GM21619 (cell line): Measurements from ENCODE around the gene MAGI2.
"Not testable (repeated sequence)": the region's sequence is repeated elsewhere in the genome, so short reads cannot be mapped to it uniquely, and the experiment has no call there.

Experiments
- ATAC-seq: cut with Tn5 transposase; IDR thresholded peaks from one replicate; pipeline ENCODE4 v1.9.1; 2021; ENCODE audit not compliant: unreplicated experiment

MAGI2 gene

DNA sequence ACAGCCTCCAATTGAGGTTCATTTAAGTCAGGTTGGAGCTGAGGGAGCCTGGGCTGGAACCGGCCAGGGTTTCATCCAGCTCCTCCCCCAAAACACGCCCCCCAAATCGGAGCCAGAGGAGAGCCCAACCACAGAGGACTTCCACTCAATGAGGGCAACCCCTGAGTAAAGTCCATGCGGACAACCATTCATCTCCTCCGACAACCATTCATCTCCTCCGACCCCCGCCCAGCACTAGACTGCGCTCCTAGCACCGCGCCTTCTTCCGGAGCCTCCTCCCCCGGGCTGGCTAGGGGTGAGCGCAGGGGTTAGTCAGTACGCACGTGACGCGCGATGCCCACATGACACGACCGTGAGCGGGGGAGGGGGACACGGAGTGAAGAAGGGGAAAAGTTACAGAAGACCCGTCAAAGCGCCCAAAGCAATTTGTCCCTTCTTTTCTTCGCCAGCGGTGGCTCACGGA, 1.4 kb downstream of the MAGI2 start:
- ATAC-seq = no peak

DNA sequence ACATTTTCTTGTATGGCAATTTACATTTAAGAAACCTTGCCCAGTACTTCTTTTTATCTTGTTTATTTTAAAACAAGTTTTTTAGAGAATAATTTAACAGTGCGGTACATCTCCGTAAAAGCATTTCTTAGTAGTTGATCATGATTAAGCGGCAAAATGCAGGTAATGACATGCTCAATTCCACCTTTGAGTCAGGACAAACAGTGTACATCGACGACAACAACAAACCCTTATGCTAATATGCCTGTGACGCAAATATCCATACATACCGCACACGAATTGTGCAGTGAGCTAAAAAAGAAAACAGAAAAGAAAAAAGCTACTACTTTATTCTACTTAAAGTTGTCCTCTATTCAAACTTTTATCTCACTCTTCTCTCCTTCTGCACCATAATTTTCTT, 1.9 kb downstream of the MAGI2 start:
- no peak for ATAC-seq

DNA sequence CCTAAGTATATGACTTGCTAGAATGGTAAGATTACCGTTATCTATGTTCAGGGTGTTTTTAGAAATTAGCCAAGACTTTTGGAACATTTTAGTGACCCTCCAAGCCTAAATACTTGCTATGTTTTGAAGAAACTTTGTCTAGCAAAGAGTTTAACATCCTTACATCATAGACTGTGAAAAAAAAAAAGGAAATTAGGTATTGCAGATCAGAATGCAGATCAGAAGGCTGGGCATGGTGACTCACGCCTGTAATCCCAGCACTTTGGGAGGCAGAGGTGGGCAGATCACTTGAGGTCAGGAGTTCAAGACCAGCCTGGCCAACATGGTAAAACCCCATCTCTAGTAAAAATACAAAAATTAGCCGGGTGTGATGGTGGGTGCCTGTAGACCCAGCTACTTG, 10.7 kb downstream of the MAGI2 start:
- not testable (repeated sequence) for ATAC-seq

DNA sequence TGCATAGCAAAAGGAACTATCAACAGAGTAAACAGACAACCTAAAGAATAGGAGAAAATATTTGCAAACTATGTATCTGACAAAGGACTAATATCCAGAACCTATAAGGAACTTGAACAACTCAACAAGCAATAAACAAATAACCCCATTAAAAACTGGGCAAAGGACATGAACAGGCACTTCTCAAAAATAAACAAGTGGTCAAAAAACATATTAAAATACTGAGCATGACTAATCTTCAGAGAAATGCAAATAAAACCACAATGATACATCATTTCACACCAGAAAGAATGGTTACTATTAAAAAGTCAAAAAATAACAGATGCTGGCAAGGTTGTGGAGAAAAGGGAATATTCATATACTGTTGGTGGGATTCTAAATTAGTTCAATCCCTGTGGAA, 17.1 kb downstream of the MAGI2 start:
- ATAC-seq = no peak

DNA sequence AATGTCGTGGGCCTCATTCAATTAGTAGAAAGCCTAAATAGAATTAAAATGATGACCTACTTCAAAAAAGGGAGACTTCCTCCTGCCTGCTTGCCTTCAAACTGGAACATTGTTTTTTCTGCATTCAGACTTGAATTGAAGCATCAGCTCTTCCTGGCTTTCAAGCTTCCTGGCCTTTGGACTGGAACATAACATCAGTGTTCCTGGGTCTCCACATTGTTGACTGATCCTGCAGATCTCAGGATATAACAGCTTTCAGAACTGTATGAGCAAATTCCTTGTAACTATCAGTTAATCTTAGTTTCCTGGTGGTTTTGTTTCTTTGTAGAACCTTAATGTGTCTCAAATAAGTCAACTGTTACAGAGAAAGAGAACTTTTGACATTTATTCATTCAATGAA, 18.6 kb downstream of the MAGI2 start:
- ATAC-seq = no peak

DNA sequence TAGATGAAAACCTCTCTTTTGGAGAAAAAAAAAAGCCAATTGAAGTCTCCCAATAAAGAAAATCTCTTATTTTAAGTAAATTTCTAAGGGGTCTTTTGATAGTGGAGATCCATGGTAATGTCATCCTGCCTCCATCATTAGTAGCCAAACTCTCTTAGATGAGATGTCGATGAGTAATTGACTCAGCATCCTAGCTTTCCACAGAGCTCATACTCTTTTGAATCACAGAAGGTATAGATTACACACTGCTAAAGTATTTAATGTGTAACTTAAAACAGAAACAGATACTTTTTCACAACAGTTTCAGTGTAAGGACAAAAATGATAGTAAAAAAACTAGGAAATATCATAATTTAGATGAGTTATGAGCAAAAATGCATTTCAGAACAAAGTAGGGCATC, 19.4 kb downstream of the MAGI2 start:
- ATAC-seq = no peak

DNA sequence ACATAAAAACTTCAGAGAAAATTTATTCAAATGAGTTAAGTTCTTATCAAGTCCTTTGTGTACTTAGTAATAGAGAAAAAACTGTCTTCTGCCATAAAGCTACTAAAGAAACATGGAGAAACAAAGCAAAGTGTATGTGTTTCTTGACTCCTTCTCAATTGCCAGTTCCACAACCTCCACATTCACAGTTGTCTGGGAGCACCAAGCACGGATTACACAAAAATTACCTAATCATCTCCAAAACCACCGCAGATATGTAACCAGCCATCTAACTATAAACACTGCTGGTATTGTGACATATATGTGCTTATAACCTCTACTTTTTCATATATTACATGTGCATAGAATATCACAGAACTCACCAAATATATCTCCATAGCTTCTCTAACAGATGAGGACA, 23.1 kb downstream of the MAGI2 start:
- ATAC-seq = no peak

DNA sequence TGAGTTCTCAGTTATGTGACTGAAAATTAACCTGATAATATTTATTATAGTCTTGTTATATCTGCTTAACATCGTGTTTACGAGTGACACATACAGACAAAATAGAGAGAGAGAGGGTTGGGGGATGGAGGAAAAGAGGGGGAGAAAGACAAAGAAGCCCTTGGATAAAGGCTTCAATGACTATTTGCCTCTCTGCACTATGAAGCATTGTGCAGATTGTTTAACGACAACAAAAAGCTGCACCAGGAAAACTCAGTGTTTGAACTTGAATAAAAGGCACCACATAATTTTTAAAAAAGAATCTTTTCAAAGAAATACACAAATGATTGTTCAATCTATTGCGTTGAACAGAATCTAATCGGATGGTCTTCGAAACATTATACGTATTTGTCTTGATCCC, 27.8 kb downstream of the MAGI2 start:
- ATAC-seq = no peak

DNA sequence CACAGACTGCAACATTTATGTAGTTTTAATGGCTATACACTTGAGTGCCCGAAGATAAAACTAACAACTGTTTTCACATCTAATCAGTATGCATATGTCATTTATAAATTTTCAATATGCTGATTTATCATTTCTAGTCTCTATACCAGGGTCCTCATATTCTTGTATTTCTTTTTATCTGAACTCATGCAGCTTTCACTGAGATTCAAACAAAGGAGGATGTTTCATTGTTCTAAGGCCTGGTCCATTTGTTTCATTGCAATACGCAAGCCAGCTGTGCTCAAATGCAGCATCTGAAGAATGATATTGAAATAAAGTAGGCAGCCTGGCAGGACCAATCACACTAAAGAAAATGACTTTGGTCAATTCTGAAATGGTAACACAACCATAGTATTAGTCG, 31.7 kb downstream of the MAGI2 start:
- no peak for ATAC-seq

DNA sequence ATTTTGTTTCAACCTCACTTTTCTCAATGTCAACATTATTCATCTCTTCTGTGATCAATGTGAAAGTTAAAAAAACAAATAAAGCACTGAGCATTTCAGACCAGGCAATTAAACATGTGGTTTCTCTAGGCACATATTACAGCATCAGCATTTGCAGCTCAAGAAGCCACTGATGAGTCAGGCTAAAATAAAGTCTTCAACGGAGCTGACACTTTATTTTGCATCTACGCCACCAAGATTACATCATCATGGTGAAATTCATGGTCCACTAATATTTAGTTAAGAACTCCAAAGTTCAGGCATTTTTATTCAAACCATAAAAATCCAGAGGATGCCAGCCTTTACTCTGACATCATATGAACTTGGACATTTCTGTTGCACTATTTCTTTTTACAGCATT, 33.0 kb downstream of the MAGI2 start:
- no peak for ATAC-seq

DNA sequence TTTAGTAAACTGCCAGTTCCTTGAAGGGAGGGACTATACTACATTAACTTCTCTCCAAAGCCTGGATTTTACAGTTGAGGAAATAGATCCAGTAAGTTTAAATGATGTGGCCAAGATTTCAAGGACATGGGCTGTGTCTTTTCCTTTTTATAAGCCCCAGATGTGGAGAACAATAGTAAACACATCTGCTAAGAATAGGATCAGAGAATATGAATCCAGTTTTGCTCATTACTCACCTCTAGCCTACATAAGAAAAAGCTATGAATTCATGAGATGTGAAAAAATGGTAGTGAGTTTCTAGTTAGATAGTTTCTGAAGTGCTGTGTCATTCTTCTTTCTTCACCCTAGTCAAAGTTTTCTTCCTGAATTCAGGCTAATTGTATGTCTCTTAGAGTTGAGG, 38.6 kb downstream of the MAGI2 start:
- no peak for ATAC-seq

DNA sequence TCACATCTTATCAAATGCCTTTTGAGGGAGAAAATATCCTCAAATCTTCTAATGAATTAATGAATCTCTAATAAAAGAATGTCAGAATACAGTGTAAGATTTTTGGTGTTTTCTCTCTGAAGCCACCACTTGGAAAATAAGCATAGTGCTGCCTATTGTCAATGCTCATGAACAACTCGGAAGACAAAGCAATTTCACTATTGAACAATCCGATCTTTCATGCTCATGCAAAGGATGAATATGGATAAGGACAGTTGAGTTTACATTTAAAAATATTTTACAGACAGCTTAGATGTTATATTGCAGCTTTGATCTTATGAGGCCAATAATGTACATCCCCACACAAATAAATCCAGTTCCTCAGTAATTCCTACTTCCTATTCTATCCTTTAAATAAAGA, 40.6 kb downstream of the MAGI2 start:
- no peak for ATAC-seq

DNA sequence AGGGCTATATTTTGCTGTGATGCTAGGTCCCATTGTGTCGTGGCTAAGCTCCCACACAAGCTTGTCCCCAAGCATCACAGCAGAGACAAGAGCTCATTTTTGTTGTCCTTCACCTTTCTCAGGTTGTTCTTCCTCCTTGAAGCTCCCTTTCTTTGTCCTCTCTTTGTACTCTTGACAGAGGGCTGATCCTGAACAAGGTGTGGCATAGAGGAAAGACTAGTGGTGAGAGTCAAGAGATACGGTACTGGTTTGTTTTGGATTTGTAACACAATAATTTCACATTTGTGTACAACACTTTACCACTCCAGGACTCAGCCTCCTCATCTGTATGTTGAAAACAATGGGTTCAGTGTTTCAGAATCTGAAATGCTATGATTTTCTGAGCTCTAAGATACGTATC, 41.0 kb downstream of the MAGI2 start:
- no peak for ATAC-seq

DNA sequence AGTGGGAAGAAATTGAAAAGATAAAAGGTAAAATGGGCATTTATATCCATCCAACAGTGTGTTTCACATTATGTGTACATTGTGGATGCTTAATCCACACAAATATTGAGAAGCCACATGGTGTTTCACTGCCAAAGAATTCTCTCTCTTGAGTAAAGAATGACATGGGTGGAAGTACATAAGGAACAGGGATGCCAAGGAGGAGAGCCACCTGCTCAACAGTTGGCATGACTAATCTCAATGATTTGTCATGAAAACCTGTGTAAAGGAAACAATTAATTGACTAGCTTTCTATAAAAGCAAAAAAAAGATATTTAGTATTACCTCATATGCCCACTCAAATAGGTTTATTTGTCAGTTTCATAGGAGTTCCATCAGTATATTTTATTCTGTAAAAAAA, 43.1 kb downstream of the MAGI2 start:
- ATAC-seq = no peak

DNA sequence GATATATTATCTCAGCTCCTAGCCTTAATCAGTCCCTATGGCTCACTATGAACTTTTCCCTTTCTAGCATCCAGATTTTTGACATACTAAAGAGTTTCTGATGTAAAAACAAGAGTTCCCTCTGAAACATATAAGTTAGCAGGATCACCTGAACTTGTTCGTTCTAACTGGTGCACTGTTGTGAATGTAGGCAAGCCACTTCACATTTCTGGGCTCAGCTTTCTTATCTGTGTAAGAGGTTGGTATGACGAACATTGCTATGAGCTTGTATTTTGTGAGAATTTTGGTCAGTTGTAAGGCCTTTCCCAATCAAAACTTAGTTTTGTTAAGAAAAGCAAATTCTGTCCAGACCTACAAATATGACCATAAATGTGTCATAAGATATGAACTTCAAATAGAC, 46.1 kb downstream of the MAGI2 start:
- no peak for ATAC-seq

DNA sequence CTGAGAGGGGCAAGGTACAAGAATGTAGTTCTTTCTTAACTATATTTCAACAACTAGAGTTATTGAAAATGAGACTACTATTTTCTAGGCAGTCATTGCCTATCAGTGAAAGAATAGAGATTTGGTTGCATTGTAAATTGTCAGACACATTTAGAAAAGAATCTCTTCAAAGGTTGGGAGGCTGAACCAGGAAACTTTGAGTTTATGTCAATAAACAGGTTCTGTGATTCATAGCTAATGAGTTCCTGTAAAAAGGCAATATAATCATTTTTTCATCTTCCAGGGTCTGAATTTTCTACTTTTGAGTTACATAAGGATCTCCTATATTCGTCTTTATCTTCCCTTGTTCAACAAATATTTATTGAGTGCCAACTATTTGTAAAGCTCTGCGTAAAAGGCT, 47.1 kb downstream of the MAGI2 start:
- ATAC-seq = no peak

DNA sequence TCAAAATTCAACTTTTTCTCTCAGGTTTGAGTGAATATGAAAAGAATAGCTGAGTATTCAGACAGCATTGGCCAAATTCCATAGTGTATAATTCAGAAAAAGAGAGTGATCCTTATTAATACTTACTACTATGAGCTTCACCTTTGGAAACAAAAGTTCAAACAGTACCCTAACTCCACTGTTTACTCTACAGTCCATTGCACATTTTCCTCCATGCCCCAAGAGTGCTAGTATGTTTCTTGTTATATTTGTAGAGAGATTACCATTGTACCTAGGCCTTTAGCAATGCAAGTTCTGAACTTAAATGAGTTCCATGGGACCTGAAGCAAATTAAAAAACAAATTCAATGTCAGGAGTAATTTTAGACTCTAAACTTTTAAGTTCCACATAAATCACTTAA, 48.1 kb downstream of the MAGI2 start:
- ATAC-seq = no peak

DNA sequence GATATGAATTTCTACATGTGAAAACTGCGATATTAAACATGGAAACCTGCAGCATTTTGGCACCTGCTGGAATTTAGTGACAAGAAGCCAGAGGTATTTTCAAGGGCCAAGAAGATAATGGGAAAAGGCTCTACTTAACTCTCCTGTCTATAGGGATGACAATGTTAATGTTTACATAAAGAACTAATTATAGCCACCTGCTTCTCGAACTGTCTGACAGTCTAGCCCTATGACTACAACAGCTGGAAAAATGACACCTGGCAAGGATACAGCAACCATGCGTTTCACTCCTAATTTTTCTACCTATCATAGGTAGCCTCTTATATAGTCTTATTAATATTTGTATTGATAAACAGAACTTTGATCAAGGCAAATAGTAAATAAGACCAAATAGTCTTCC, 49.6 kb downstream of the MAGI2 start:
- no peak for ATAC-seq

DNA sequence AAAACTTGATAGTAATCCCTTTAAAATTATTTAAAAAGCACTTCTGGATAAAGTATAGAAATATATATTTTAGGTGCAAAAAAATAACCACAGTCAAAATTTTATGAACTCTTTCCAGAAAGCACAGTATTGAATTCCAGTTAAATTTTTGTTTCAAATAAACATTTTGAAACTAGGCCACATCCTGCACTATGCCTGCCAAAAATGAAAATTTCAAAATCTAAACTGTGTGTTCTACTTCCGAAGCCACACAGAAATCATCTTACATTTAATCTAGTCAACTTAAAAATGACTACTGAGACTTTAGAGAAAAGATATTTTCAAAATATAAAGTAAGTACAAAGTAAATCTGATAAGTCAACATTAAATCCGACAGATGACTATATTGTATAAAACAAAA, 50.0 kb downstream of the MAGI2 start:
- no peak for ATAC-seq

DNA sequence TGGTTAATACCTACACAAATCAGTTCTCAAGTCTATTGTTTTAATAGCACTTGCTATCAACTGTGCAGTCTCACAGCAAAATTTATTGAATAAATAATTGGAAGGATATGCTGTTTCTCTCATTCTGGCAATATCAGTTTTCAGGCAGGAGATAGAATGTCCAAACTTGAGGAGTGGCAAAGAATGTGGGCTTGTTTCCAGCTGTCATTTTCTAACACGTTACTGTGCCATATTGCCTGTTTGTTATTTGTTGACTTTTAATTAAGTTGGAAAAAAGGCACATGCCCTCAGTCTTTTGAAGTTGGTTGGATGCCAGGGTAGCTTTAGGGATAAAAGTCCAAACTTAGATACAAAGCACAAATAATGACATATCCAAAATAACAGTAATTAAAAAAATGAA, 52.2 kb downstream of the MAGI2 start:
- ATAC-seq = no peak

DNA sequence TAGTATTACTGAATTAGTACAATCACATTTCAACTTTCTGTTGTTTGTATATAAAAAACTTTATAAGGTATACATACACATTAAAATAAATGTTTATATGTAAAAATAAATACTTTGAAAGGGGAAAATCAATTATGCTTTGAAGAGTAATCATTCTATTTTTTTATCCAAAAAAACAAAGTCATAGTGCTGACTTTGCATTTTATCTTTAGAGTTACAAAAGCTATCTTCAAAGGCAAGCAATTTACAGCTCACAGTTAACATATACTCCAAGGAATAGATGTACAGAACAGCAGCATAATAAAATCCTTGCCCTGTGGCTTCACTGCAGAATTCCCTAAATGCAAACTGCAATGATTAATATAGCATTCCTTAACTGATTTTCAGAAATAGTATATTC, 53.2 kb downstream of the MAGI2 start:
- no peak for ATAC-seq

DNA sequence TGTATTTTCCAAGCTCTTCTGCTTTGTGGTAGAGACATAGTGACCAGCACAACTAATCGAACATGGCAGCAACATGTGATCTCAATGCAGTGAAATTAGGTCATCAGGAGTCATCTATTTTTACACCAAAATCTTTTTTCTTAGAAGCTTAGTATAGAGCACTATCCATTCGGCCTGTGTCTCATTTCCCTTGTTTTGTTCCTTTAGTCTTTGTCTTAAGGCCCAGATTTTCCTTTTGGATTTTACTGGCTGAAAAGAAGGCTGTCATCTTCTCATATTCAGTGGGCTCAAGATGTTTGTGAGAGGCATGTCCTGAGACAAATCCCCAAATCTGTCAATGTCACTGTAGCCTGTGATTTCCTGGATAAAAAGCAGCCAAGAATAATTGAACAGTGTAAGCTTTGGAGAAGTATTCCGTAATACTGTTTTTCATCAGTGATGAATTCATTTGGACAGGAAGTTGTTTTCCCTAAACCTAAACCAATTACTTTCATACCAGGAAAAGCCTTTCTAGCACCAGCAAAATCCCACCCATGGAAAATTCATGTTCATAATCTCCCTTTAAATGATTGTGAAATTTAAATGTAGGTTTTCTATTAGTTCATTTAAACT, 55.2 kb downstream of the MAGI2 start:
- ATAC-seq = no peak

DNA sequence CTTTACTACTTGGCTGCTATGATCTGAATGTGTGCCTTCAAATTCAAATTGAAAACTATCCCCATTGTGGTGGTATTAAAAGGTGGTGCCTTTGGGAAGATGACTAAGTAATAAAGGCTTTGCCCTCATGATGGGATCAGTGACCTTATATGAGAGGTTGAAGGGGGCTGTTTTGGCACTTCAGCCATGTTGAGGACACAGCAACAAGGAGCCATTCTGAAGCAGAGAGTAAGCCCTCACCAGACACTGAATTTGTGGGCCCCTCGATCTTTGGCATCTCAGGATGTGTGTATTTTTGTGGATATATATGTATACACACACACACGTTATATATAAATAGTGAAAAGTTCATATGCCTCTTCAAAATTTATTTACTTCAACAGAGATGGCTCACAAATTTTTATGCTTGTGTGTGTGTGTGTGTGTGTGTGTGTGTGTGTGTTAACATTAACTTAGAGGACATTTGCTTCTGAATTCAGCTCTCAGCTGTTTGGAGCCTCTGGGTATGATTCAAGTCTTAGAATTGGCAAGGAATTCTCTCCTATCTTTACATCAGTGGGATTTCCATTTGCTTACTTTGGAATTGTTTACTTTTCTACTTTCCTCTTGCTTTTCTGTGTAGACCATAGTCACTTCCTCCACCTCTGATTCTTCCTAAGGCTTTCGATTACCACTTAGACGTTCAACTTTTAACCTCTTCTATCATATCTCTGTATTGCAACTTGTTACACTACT, 66.6 kb downstream of the MAGI2 start:
- ATAC-seq = no peak
